Retina (tissue), 1 donor: ENCODE measurements around the gene RANBP3.

Source experiments
- DNase-seq: peaks from one replicate; pipeline ENCODE4 v3.0.0-alpha.2; 2016

The RANBP3 gene

DNA sequence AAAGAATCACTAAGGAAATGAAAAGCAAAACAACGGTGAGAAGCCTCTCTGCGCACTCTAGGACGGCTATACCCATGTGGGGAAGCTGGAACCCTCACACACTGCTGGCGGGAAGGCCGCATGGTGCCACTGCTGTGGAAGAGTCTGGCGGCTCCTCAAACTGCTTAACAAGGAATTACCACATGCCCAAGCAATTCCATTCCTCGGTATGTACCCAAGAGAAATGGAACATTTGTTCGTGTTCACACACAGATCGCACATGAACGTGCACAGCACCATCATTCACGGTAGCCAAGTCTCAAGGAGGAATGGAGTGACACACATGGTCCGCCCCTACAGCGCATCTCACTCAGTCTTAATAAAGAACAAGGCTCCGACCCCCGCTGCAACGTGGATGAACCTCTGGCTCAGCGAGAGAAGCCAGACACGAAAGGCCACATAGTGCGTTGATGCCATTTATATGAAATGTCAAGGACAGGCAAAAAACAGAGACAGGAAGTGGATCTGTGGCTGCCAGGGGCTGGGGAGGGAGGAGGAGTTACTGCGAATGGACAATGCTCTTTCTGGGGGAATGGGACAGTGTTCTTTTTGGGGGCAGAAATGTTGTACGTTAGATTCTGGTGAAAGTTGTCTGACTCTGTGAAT is 56.3 kb downstream of the RANBP3 start:
- no peak for DNase-seq

GRCh38 chr19:5918463-5919079 is 59.4 kb downstream of the RANBP3 start:
- DNase-seq: no peak

- DNase-seq: no peak
These were observed 60.4 kb downstream of the RANBP3 start for GRCh38 chr19:5917431-5918107.

GRCh38 chr19:5916181-5916708 is 61.7 kb downstream of the RANBP3 start:
- no peak for DNase-seq

DNA sequence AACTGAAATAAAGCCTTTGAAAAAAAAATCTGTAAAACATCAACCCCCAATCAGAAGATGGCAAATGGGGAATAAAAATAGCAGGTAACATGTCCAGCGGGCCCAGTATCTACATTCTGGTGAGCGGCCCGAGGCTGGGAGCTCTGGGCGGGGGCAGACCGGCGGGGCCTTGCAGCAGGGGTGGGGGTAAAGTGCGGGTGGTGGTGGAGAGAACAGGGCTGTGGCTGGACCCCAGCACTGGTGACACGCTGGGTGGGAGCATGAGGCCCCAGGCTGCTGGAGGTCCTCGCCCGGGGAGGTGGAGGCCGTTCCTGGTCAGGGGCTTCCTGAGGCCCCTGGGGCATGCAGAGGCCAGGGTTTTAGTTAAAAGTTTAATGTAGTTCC is 62.2 kb downstream of the RANBP3 start:
- no peak for DNase-seq

DNA sequence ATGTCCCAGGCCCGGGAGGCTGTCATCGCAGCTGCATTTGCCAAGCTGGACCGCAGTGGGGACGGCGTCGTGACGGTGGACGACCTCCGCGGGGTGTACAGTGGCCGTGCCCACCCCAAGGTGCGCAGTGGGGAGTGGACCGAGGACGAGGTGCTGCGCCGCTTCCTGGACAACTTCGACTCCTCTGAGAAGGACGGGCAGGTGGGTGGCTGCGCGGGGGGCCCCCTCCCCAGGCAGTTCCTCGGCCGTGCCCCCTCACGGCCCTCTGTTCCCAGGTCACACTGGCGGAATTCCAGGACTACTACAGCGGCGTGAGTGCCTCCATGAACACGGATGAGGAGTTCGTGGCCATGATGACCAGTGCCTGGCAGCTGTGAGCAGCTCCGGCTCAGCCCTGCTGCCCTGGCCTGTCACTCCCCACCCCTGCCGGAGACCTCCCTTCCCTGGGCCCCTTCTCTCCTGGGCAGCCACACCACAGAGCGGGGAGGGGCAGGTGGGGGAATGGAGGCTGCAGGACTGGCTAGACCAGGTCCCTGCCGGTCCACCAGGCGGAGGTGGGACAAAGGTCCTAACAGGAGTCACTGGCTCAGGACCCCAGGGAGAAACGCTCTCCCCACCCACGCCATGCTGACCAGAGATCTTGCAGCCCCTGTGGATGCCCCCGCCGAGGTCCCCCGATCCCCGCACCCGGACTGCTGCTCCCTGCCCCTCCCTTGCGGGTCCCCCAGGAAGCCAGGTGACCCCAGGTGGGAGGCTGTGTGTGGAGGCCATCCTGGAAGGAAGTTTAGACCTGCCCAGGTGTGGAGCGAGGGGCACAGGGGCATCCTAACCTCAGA is 62.8 kb downstream of the RANBP3 start:
- no peak for DNase-seq

GRCh38 chr19:5914358-5914774 is 63.6 kb downstream of the RANBP3 start:
- no peak for DNase-seq

GRCh38 chr19:5913739-5914357 is 64.1 kb downstream of the RANBP3 start, which contains the start of gene CAPS:
Gene CAPS (plus strand): TSS chr19:5914254. CDS start chr19:5914407, 153 bp downstream.
- DNase-seq: no peak

- no peak for DNase-seq
These were observed 66.6 kb downstream of the RANBP3 start for GRCh38 chr19:5911366-5911765.

DNA sequence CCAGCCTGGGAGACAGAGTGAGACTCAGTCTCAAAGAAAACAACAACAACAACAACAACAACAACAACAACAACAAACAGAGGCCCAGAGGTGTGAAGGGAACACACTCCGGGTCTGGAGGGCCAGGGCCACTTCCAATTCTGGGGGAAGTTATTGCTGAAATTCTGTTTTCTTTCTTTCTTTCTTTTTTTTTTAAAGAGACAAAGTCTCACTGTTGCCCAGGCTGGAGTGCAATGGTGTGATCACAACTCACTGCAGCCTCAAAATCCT is 67.4 kb downstream of the RANBP3 start:
- no peak for DNase-seq

- no peak for DNase-seq
These were observed 69.0 kb downstream of the RANBP3 start for GRCh38 chr19:5908773-5909442.

GRCh38 chr19:5907241-5907640 is 70.7 kb downstream of the RANBP3 start:
- DNase-seq: no peak

GRCh38 chr19:5905114-5905778 is 72.7 kb downstream of the RANBP3 start:
- DNase-seq: no peak

DNA sequence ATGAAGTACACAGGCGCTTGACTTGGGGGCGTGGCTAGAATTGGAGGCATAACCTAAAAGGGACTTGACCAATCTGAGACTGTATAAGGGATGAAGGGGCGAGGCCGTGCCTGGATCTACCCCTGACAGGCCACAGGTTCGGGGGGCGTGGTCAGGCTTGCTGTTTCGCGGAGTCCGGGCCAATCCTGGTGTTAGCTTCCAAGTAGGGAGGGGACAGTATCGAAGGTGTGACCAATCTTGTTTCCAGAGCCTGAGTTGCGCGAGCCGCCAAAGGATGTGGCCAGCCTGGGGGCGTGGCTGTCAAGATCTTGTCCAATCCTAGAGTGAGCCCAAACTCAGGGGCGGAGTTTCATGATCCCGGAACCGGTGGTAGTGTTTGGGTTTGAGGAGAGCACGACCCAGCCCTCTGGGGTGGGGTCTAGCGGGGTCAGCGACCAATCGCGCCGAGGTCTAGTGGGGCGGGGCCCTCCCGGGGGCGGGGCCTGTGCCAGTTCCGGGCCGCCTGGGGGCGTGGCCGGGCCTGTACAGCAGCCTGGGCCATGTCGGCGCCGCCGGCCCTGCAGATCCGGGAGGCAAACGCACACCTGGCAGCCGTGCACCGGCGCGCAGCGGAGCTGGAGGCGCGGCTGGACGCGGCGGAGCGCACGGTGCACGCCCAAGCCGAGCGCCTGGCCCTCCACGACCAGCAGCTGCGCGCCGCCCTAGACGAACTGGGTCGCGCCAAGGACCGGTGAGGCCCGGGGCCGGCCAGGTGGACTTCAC is 73.4 kb downstream of the RANBP3 start, which contains the start of gene VMAC:
Gene VMAC, plus strand, starts transcription at position 521 of the 762 bp plus-strand sequence. Its CDS starts 19 bp downstream, at position 540.
- peak; percentile 98 for DNase-seq

DNA sequence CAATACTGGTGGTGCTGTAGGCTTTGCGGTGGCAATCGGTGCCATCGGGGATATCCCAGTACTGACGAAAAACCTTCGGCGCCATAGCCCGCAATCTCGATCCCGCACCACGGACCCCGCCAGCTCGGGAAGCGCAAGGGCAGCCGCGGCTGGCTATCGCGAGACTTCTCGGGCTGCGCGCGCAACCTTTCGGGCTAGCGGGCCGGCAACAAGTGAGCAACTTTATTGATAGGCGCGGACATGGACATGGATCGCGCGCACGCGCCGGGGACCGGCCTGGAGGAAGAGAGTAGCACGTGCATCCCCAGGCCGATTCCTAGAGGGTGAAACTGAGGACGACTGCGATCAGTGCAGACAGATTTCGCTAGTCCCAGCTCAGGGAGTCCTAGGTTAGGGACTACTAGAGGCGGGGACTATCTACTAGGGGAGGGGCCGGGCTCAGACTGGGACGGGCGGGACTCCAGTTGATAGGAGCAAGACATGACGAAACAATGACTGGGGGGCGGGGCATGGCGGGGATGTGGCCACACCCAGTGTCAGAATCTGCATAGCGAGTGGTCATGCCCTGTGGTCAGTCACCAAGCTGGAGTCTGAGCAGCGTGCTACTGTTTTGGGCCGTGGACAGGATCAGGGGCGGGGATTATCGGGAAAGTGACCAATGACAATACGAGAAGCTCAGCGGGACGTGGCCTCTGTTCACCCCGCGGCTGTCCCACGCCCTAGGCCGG is 74.2 kb downstream of the RANBP3 start, which contains the start of gene NDUFA11:
Gene NDUFA11, minus strand, starts transcription at position 167 of the 728 bp plus-strand sequence. Its CDS starts 82 bp downstream, at position 85.
- peak; percentile 99 for DNase-seq

GRCh38 chr19:5903056-5903623 is 74.8 kb downstream of the RANBP3 start:
- DNase-seq: no peak

DNA sequence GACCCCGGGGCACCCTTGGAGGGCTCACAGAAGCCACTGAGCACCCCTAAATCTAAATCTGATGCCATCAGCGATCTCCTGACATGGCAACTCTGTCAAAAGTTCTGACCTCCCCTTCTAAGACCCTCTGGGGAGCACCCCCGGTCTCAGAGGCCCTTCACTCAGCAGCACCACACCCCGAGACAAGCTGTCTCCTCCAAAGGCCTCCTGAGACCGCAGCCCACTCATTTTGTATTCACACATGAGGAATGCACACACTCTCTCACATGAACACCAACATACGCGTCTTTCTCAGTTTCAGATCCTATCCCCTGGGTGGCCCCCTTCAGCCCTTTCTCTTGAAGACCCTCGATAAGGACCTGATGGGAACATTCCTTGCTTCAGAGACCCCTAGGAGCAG is 77.0 kb downstream of the RANBP3 start:
- DNase-seq: no peak

DNA sequence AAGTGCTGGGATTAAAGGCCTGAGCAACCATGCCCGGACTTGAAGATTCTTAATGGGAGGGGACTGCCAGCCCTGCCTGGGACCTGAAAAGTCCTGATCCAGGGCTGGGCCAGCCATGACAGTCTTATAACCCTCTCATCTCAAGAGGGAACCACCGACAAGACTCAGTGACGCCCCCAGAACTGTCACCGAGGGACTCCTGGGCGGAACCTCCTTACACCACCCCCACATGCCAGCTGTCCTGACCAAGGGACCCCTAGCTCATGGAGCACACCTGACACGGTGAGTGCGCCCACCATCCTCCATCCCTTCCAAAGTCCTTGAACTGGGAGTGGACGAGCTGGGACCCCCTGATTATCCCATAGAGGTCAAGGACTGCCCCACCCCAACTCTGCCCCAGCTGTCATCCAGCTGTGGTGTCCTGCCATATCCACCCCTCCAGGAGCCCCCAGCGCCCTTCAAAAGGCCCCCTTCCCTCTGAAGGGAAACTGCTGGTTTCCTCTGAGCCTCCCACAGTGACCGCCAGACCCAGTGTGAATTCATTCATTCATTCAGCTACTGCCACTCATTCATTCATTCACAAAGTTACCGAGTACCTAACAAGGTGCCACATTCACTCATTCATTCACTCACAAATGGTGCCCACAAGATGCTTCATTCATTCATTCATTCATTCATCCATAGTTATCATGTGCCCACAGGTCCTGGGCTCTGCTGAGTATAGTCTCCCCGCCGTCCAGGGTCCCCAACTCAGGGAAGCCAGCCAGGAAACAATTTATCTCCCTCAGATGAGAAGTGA is 78.0 kb downstream of the RANBP3 start:
- no peak for DNase-seq
